D721Med (cell line): ENCODE results near the gene SYTL3.

Source experiments
- DNase-seq: peaks from one replicate; pipeline ENCODE4 v3.0.0; 2011; ENCODE audit warnings: low spot score; ENCODE audit not compliant: insufficient read length
- FAIRE-seq: peaks from 2 replicates; lab custom pipeline; 2011; peaks lifted over from hg19 to GRCh38; lab: Jason Lieb, UNC
- TF ChIP-seq, protein P1 (sequence below): IDR thresholded peaks from 2 replicates; pipeline ENCODE4 v1.5.1; 2012; ENCODE audit warnings: mild to moderate bottlenecking, control low read depth; ENCODE audit not compliant: insufficient read depth; ENCODE audit errors: missing control alignments

SYTL3 gene

DNA sequence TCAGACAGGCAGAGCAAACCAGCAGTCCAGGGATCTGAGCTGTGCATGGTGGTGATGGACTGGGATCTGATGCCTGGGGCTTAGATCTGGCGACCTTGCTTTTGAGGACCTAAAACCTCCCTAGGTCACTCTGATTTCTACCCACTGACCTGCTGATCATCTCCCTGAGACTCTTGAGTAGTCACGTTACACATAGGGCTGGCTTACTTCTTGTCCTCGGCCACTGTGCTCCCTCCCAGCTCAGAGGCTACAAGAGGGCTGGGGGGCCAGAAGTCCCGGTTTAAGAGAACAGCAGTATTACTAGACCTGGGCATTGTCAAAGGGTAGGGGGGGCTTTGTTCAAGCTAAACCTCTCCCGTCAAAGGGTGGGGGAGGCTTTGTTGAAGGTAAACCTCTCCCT, 10.8 kb upstream of the SYTL3 start:
- TF ChIP-seq, protein P1, sequence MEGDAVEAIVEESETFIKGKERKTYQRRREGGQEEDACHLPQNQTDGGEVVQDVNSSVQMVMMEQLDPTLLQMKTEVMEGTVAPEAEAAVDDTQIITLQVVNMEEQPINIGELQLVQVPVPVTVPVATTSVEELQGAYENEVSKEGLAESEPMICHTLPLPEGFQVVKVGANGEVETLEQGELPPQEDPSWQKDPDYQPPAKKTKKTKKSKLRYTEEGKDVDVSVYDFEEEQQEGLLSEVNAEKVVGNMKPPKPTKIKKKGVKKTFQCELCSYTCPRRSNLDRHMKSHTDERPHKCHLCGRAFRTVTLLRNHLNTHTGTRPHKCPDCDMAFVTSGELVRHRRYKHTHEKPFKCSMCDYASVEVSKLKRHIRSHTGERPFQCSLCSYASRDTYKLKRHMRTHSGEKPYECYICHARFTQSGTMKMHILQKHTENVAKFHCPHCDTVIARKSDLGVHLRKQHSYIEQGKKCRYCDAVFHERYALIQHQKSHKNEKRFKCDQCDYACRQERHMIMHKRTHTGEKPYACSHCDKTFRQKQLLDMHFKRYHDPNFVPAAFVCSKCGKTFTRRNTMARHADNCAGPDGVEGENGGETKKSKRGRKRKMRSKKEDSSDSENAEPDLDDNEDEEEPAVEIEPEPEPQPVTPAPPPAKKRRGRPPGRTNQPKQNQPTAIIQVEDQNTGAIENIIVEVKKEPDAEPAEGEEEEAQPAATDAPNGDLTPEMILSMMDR = no peak
- FAIRE-seq (no peak), DNase-seq (no peak)

DNA sequence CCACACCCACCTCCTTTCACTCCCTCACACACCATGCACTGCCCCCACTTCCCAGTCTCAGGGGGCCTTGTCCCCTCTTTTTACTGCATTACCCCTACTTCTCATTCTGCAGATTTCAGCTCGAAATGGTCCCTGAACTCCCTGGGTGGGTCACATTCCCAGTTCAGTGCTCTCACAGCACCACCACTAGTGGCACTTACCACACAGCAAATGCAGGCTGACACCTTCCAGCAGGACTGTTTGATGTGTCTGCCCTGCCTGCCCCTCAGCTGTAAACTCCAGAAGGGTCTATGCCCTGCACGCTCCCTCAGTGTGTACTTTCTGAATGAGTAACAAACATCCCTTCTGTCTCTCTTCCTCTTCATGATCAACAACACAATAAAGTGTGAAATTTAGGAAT, 9.3 kb upstream of the SYTL3 start:
- no peak for FAIRE-seq
- TF ChIP-seq, protein P1 = no peak
- DNase-seq = no peak

DNA sequence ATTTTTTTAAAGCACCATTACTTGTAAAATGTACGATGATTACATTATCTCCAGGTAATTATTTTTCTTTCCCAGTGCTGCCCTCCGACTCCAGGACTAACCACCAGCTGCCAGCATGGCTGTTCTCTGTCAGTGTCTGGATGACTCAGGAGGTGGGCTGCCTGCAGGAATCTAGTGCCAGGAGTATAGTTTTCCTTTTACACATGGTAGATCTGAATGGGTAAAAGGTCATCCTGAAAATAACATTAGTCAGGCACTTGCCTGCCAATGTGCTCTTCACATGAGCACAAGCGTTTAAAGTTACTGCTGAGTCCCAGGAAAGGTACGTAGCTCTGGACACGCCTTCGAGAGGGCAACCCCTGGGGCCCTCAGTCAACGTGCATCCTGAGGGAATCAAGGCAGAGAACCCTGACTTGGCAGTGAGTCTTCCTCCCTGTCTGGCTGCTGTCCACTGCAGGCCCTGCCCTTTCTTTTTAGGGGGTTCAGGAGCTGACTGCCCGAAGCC, 7.7 kb upstream of the SYTL3 start:
- TF ChIP-seq, protein P1 = no peak
- DNase-seq = no peak
- FAIRE-seq = no peak

DNA sequence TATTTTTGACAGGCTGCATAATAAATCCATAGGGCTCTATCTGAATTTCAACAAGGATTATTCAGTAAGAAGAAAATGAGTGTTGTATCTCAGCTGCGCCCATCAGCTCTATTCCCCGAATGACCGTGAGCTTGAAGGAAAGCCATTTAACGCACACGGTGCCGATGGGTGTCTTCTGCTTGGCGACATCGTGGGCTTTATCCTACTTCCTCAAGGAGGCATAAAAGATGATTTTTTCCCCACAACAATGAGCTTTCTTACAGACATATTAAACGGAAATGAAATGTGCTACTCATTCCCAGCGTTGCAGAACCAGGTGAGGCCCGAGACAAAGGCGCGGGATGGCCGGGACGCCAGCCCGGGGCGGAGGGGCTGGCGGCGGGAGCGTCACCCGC, 6.0 kb upstream of the SYTL3 start:
- DNase-seq (no peak), FAIRE-seq (no peak)
- TF ChIP-seq, protein P1 = no peak

DNA sequence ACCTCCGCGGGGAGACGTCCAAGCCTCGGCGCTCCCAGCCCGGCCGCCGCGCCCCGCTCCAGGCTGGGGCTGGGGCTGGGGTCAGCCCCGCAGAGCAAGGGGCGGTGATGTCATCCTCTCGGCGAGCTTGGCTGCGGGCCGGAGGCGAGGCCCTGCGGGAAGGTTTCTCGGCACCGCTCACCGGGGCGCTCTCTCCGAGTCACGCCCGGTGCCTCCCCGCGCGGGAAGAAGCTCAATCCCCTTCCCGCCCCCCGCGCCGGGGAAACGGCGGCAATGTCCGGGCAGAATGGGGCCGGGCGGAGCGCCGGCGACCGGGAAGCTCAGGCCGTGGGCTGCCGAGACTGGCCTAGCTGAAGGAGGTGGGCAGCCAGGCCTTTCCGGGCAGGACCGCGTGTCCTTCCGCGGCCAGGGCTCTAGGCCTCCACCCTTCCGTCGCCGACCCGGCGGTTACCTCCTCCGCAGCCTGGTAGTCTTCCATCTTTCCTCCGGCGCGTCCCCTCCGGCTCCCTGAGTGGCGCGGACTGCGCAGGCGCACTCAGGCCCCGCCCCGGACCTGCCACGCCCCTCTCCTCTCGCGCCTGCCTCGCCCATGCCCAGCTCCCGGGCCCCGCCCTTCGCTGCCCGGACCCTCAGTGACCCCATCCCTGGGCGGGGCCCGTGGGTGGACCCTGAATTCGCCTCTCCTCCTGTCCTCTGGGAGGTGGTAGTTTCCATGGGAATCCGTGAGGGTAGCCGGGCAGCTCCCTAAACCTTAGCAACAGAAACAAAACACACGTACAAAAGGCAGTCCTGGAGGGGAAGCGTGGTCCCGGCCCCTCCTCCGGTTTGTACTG, 5.4 kb upstream of the SYTL3 start, which contains the start of gene DYNLT1:
TSS of gene DYNLT1 (minus strand) at position 513 of the 833 bp plus-strand sequence. CDS start at position 478, 35 bp downstream.
- TF ChIP-seq, protein P1 = no peak
- FAIRE-seq = no peak

DNA sequence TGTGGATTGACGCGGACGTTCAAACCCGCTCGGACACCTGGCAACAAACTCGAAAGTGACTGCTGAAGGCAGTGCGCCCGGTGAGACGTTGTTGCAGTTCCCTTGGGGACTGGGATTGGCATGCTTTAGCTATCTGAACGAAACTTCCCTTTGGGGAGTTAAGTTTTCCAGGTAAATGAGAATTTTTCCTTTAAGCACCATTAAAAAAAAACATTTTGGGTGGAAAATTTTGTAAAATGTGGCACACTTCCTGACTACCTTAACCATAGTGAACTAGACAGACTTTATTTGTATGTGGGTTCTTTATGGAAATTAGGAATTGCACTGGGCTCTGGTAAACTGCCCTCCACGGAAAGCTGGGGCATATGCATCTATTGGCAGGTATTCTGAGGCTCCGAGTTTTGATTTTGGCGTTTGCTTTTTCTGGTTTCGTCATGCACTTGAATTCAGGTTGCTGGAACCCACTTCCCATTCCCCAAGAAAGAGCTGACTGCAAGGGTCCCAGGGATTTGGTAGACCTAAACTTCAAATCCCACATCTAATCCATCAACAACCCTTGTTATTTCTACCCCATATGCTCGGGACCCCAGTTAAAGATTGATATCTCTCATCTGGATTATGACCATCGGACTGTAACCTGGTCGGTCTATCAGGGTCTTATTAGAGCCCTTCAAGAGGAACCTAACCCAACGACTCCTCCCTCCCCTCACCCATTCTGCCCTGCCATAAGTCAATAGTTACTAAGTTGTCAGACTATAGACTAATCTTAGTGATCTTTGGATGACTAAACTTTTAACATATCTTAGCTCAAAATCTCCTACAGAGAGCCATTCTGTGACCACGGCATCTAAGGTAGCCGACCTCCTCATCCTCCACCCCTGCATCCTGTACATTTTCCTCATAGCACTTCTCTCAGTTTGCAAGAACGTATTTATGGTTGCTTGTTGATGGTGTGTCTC, 4.5 kb upstream of the SYTL3 start:
- FAIRE-seq (no peak), DNase-seq (no peak)
- TF ChIP-seq, protein P1 = no peak

More for the DNA sequence above, 5.4 kb upstream of the SYTL3 start, which contains the start of gene DYNLT1:
- peak; percentile 88 for DNase-seq
